ENCODE measurements around the gene PDE8A. TPM values are rescaled to one million over a fixed set of nuclear protein-coding genes. Genes with fewer than 3 reads are reported as not detected.
A peak's percentile ranks its signal among the peaks of the same experiment; 100 is the strongest.

Gene PDE8A
- total and polyA plus RNA-seq, 2 of the 13 experiments (the other 11 are each of a cell fraction or from before 2014, with no cell fraction given), result 26.3 to 48.5 TPM

DNA sequence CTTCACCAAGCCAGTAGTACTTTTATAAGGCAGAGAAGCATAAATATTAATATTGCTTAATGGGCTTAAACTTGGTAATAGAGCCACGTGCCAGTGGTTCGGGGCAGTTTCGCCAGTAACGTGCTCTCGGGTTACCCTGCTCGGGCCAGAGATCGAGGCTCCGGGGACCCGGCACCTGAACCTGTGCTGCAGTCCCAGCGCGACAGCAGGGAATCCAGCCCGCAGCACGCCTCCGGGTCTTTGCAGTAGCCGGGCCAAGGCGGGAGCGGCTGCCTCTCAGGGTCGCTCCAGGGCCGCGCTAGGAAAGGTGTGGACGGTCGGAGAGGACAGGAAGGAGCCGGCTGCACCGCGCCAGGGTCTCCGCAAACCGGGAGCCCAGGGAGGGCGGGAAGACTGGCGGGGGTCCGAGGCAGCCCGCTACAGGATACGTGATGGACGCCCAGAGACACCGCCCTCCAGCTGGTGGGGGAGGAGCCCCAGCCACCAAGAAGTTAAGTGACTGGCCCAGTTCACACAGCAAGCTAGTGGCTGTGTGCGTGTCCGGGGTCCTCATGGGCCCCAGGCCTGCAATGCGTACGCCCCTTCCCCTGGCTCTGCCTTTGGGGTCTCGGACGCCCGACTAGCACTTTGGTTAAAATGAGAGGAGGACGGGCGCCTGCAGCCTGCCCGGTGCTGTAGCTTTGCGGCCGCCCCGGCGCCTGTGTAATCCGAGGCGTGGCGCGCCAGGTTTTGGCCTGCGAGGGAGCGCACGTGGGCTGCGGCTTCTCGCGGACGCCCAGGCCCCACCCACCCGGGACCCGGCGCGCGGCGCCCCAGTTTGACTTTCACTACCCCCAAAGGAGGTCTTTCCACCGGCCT, 1.2 kb upstream of the PDE8A start (continued):
- TF ChIP-seq, protein P1, sequence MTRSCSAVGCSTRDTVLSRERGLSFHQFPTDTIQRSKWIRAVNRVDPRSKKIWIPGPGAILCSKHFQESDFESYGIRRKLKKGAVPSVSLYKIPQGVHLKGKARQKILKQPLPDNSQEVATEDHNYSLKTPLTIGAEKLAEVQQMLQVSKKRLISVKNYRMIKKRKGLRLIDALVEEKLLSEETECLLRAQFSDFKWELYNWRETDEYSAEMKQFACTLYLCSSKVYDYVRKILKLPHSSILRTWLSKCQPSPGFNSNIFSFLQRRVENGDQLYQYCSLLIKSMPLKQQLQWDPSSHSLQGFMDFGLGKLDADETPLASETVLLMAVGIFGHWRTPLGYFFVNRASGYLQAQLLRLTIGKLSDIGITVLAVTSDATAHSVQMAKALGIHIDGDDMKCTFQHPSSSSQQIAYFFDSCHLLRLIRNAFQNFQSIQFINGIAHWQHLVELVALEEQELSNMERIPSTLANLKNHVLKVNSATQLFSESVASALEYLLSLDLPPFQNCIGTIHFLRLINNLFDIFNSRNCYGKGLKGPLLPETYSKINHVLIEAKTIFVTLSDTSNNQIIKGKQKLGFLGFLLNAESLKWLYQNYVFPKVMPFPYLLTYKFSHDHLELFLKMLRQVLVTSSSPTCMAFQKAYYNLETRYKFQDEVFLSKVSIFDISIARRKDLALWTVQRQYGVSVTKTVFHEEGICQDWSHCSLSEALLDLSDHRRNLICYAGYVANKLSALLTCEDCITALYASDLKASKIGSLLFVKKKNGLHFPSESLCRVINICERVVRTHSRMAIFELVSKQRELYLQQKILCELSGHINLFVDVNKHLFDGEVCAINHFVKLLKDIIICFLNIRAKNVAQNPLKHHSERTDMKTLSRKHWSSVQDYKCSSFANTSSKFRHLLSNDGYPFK (CRISPR knock-in tag; IDR thresholded peaks at IDR 0.05; ENCODE audit: borderline replicate concordance), result peak; percentile 47; the same call in 1 of the 2 replicates
- TF ChIP-seq ZMYM2 (CRISPR knock-in tag; IDR thresholded peaks at IDR 0.05), result peak; percentile 52; the same call in 1 of the 2 replicates
- no peak for TF ChIP-seq BCL3 (CRISPR knock-in tag; IDR thresholded peaks at IDR 0.05)
- TF ChIP-seq KDM5B (CRISPR knock-in tag; IDR thresholded peaks at IDR 0.05; ENCODE audit: borderline replicate concordance), result peak; percentile 37; the same call in 1 of the 2 replicates
- TF ChIP-seq ATF6 (CRISPR knock-in tag; conservative IDR thresholded peaks at IDR 0.05), result peak; percentile 67; the same call in 1 of the 2 replicates
- TF ChIP-seq CERS6 (CRISPR knock-in tag; IDR thresholded peaks at IDR 0.05), result no peak
- no peak for TF ChIP-seq SSRP1 (CRISPR knock-in tag; IDR thresholded peaks at IDR 0.05)
- no peak for TF ChIP-seq ZSCAN22 (CRISPR knock-in tag; IDR thresholded peaks at IDR 0.05)
- peak; percentile 83 for TF ChIP-seq KMT2B (CRISPR knock-in tag; IDR thresholded peaks at IDR 0.05)
- no peak; the same call in 1 of the 2 replicates for TF ChIP-seq ATF3 (CRISPR knock-in tag; IDR thresholded peaks at IDR 0.05)
- peak; percentile 79 for TF ChIP-seq NFKB2 (CRISPR knock-in tag; IDR thresholded peaks at IDR 0.05; ENCODE audit: borderline replicate concordance)
- TF ChIP-seq ZBTB42 (CRISPR knock-in tag; IDR thresholded peaks at IDR 0.05), result no peak; the same call in 1 of the 2 replicates
- peak; percentile 24; the same call in 1 of the 2 replicates for TF ChIP-seq HNF4G (IDR thresholded peaks at IDR 0.05; ENCODE audit: borderline replicate concordance, low read depth, low read length)
- TF ChIP-seq HNF4G (CRISPR knock-in tag; IDR thresholded peaks at IDR 0.05; ENCODE audit: borderline replicate concordance, low read depth), result peak; percentile 51; the same call in 1 of the 2 replicates
- peak; percentile 64; the same call in 1 of the 2 replicates for TF ChIP-seq ZNF572 (CRISPR knock-in tag; IDR thresholded peaks at IDR 0.05)
- no peak; the same call in 1 of the 2 replicates for TF ChIP-seq NKX3-1 (CRISPR knock-in tag; IDR thresholded peaks at IDR 0.05)
- no peak; the same call in 1 of the 2 replicates for TF ChIP-seq STAG1 (CRISPR knock-in tag; IDR thresholded peaks at IDR 0.05)
- no peak for TF ChIP-seq PCBP2 (optimal IDR thresholded peaks at IDR 0.05; ENCODE audit: low read depth, low read length, poor library complexity, severe bottlenecking)
- no peak for TF ChIP-seq CREB1 (IDR thresholded peaks at IDR 0.05)
- TF ChIP-seq CREB1 (CRISPR knock-in tag; IDR thresholded peaks at IDR 0.05), result no peak
- no peak for TF ChIP-seq HMGA1 (CRISPR knock-in tag; conservative IDR thresholded peaks at IDR 0.05)
